Measurements from ENCODE around the gene KRT6B.
"Not testable (repeated sequence)": the region's sequence is repeated elsewhere in the genome, so short reads cannot be mapped to it uniquely, and the experiment has no call there.

The KRT6B gene

GRCh38 chr12:52413782-52414345 is 38.1 kb downstream of the KRT6B start:
- Histone ChIP-seq H2BK5ac (ENCODE audit: low read depth, low read length, poor library complexity) (no peak overlapping the region), H3K4me1 (ENCODE audit: control insufficient read depth in 1 of 2, insufficient read depth in 2 of 2, low read length in 2 of 2) (peaks cover 0 to 3% of the 10 kb centered on the region in 2 experiments), H3K23ac (ENCODE audit: low read length) (no peak overlapping the region), H2BK120ac (ENCODE audit: insufficient read depth, low read length, poor library complexity) (no peak overlapping the region), H2AFZ (ENCODE audit: insufficient read depth, low read length, poor library complexity) (no peak overlapping the region), H4K12ac (ENCODE audit: low read depth, low read length) (no peak overlapping the region), H3K4me3 (ENCODE audit: low read depth, low read length) (no peak overlapping the region), H3K36me3 (ENCODE audit: control insufficient read depth in 1 of 2, insufficient read depth in 2 of 2, low read length in 2 of 2) (no peaks in the 10 kb centered on the region), H3K9ac (ENCODE audit: low read length) (no peak overlapping the region), H4K91ac (ENCODE audit: low read depth, low read length) (no peak overlapping the region), H3K14ac (ENCODE audit: low read length) (no peak overlapping the region), H3K18ac (ENCODE audit: low read length) (no peak overlapping the region), H3K9me3 (ENCODE audit: insufficient read depth, low read depth, low read length) (peaks cover 12% of the 10 kb centered on the region), H3K4me2 (ENCODE audit: low read length) (no peak overlapping the region), H4K8ac (ENCODE audit: low read depth, low read length) (no peak overlapping the region), H2AK5ac (ENCODE audit: low read length) (no peak overlapping the region), H3K4ac (ENCODE audit: low read depth, low read length) (no peak overlapping the region), H2BK12ac (ENCODE audit: low read length) (no peak overlapping the region), H3K27me3 (ENCODE audit: insufficient read depth, low read length) (no peaks in the 10 kb centered on the region), H3K79me2 (ENCODE audit: control insufficient read depth, insufficient read depth, low read length, poor library complexity) (no peaks in the 10 kb centered on the region), H3K27ac (ENCODE audit: low read depth, low read length) (no peak overlapping the region), H3K79me1 (ENCODE audit: low read length) (no peaks in the 10 kb centered on the region)
- DNase-seq = no peak
- WGBS (ENCODE audit: extremely low coverage, insufficient coverage, insufficient read length) = no CpG with 5 or more reads among the region's 8 CpGs

DNA sequence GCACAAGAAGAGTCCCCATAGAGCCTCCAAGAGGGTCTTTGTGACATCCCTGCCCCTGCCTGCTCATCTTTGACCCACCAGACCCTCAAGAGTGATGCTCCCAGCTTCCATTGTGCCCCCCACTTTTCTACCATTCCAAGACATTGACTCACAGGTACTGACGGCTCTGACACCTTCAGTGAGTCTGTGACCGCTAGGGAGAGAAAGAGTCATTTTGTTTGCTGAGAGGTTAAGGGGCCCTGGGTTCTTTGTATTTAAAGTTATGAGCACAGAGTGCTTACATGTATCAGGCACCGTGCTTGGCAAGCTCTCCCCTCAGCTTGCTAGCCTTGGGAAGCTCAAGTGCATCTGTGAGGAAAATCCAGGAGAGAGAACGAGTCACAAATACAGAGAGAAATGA is 38.7 kb downstream of the KRT6B start:
- Histone ChIP-seq H3K4me2 (ENCODE audit: low read length) (no peak overlapping the region), H4K12ac (ENCODE audit: low read depth, low read length) (no peak overlapping the region), H3K9me3 (ENCODE audit: insufficient read depth, low read depth, low read length) (peaks cover 12% of the 10 kb centered on the region), H3K27ac (ENCODE audit: low read depth, low read length) (no peak overlapping the region), H2AFZ (ENCODE audit: insufficient read depth, low read length, poor library complexity) (no peak overlapping the region), H3K4me3 (ENCODE audit: low read depth, low read length) (no peak overlapping the region), H3K23ac (ENCODE audit: low read length) (no peak overlapping the region), H2BK5ac (ENCODE audit: low read depth, low read length, poor library complexity) (no peak overlapping the region), H3K9ac (ENCODE audit: low read length) (no peak overlapping the region), H3K79me2 (ENCODE audit: control insufficient read depth, insufficient read depth, low read length, poor library complexity) (no peaks in the 10 kb centered on the region), H3K18ac (ENCODE audit: low read length) (no peak overlapping the region), H3K4ac (ENCODE audit: low read depth, low read length) (no peak overlapping the region), H3K4me1 (ENCODE audit: control insufficient read depth in 1 of 2, insufficient read depth in 2 of 2, low read length in 2 of 2) (peaks cover 0 to 3% of the 10 kb centered on the region in 2 experiments), H2AK5ac (ENCODE audit: low read length) (no peak overlapping the region), H4K8ac (ENCODE audit: low read depth, low read length) (no peak overlapping the region), H3K14ac (ENCODE audit: low read length) (no peak overlapping the region), H3K79me1 (ENCODE audit: low read length) (no peaks in the 10 kb centered on the region), H4K91ac (ENCODE audit: low read depth, low read length) (no peak overlapping the region), H2BK12ac (ENCODE audit: low read length) (no peak overlapping the region), H2BK120ac (ENCODE audit: insufficient read depth, low read length, poor library complexity) (no peak overlapping the region), H3K27me3 (ENCODE audit: insufficient read depth, low read length) (no peaks in the 10 kb centered on the region), H3K36me3 (ENCODE audit: control insufficient read depth in 1 of 2, insufficient read depth in 2 of 2, low read length in 2 of 2) (no peaks in the 10 kb centered on the region)
- no peak for DNase-seq
- no CpG with 5 or more reads among the region's 4 CpGs for WGBS (ENCODE audit: extremely low coverage, insufficient coverage, insufficient read length)

GRCh38 chr12:52411815-52412214 is 40.1 kb downstream of the KRT6B start:
- H3K4me3 ChIP-seq (ENCODE audit: low read depth, low read length) = no peak overlapping the region
- no peaks in the 10 kb centered on the region for H3K27me3 ChIP-seq (ENCODE audit: insufficient read depth, low read length)
- H3K9ac ChIP-seq (ENCODE audit: low read length) = no peak overlapping the region
- H3K79me2 ChIP-seq (ENCODE audit: control insufficient read depth, insufficient read depth, low read length, poor library complexity) = no peaks in the 10 kb centered on the region
- no peak overlapping the region for H4K91ac ChIP-seq (ENCODE audit: low read depth, low read length)
- no CpG with 5 or more reads among the region's 10 CpGs for WGBS (ENCODE audit: extremely low coverage, insufficient coverage, insufficient read length)
- H3K23ac ChIP-seq (ENCODE audit: low read length) = no peak overlapping the region
- no peaks in the 10 kb centered on the region for H3K4me1 ChIP-seq (ENCODE audit: control insufficient read depth in 1 of 2, insufficient read depth in 2 of 2, low read length in 2 of 2)
- peaks cover 12% of the 10 kb centered on the region for H3K9me3 ChIP-seq (ENCODE audit: insufficient read depth, low read depth, low read length)
- no peak overlapping the region for H3K18ac ChIP-seq (ENCODE audit: low read length)
- H2BK12ac ChIP-seq (ENCODE audit: low read length) = no peak overlapping the region
- no peak overlapping the region for H3K27ac ChIP-seq (ENCODE audit: low read depth, low read length)
- H2BK120ac ChIP-seq (ENCODE audit: insufficient read depth, low read length, poor library complexity) = no peak overlapping the region
- H3K14ac ChIP-seq (ENCODE audit: low read length) = no peak overlapping the region
- H3K79me1 ChIP-seq (ENCODE audit: low read length) = no peaks in the 10 kb centered on the region
- no peak overlapping the region for H2AFZ ChIP-seq (ENCODE audit: insufficient read depth, low read length, poor library complexity)
- no peaks in the 10 kb centered on the region for H3K36me3 ChIP-seq (ENCODE audit: control insufficient read depth in 1 of 2, insufficient read depth in 2 of 2, low read length in 2 of 2)
- no peak overlapping the region for H4K12ac ChIP-seq (ENCODE audit: low read depth, low read length)
- no peak for DNase-seq
- no peak overlapping the region for H4K8ac ChIP-seq (ENCODE audit: low read depth, low read length)
- no peak overlapping the region for H3K4ac ChIP-seq (ENCODE audit: low read depth, low read length)
- H2AK5ac ChIP-seq (ENCODE audit: low read length) = no peak overlapping the region
- no peak overlapping the region for H3K4me2 ChIP-seq (ENCODE audit: low read length)
- no peak overlapping the region for H2BK5ac ChIP-seq (ENCODE audit: low read depth, low read length, poor library complexity)

- not testable (repeated sequence) for H3K27me3 ChIP-seq (ENCODE audit: insufficient read depth, low read length); H4K91ac ChIP-seq (ENCODE audit: low read depth, low read length); H3K4me2 ChIP-seq (ENCODE audit: low read length); H4K12ac ChIP-seq (ENCODE audit: low read depth, low read length); H3K79me1 ChIP-seq (ENCODE audit: low read length); H3K4me3 ChIP-seq (ENCODE audit: low read depth, low read length); H2AK5ac ChIP-seq (ENCODE audit: low read length); H3K18ac ChIP-seq (ENCODE audit: low read length); H3K9ac ChIP-seq (ENCODE audit: low read length); H2BK12ac ChIP-seq (ENCODE audit: low read length); H3K23ac ChIP-seq (ENCODE audit: low read length); H4K8ac ChIP-seq (ENCODE audit: low read depth, low read length); H3K79me2 ChIP-seq (ENCODE audit: control insufficient read depth, insufficient read depth, low read length, poor library complexity); DNase-seq; H3K27ac ChIP-seq (ENCODE audit: low read depth, low read length); H2BK120ac ChIP-seq (ENCODE audit: insufficient read depth, low read length, poor library complexity); H3K4me1 ChIP-seq (ENCODE audit: control insufficient read depth in 1 of 2, insufficient read depth in 2 of 2, low read length in 2 of 2); H3K4ac ChIP-seq (ENCODE audit: low read depth, low read length); H3K14ac ChIP-seq (ENCODE audit: low read length); H2BK5ac ChIP-seq (ENCODE audit: low read depth, low read length, poor library complexity); H2AFZ ChIP-seq (ENCODE audit: insufficient read depth, low read length, poor library complexity); H3K36me3 ChIP-seq (ENCODE audit: control insufficient read depth in 1 of 2, insufficient read depth in 2 of 2, low read length in 2 of 2)
- WGBS (ENCODE audit: extremely low coverage, insufficient coverage, insufficient read length) = no CpG with 5 or more reads among the region's 1 CpG
- peaks cover 10% of the 10 kb centered on the region for H3K9me3 ChIP-seq (ENCODE audit: insufficient read depth, low read depth, low read length)
These were observed 41.2 kb downstream of the KRT6B start for GRCh38 chr12:52410589-52411248.
